DND-41 (cell line): ENCODE data around the gene ACCS.

Source experiments
- CTCF ChIP-seq: IDR thresholded peaks from 2 replicates; pipeline ENCODE4 v1.5.1; 2012; ENCODE audit warnings: borderline replicate concordance, low read length, moderate library complexity, mild to moderate bottlenecking; ENCODE audit not compliant: poor library complexity, severe bottlenecking; ENCODE audit errors: extremely low read depth
- EZH2 ChIP-seq: IDR thresholded peaks from 3 replicates; pipeline ENCODE4 v1.6.1; 2012; ENCODE audit warnings: borderline replicate concordance, low read depth, mild to moderate bottlenecking, moderate library complexity, low read length, inconsistent platforms; ENCODE audit not compliant: severe bottlenecking

GRCh38 chr11:44079376-44079775 is 13.3 kb downstream of the ACCS start:
- no peak for TF ChIP-seq CTCF
- no peak for TF ChIP-seq EZH2
